Measurements from ENCODE around the gene SPEF2.

Gene SPEF2

DNA sequence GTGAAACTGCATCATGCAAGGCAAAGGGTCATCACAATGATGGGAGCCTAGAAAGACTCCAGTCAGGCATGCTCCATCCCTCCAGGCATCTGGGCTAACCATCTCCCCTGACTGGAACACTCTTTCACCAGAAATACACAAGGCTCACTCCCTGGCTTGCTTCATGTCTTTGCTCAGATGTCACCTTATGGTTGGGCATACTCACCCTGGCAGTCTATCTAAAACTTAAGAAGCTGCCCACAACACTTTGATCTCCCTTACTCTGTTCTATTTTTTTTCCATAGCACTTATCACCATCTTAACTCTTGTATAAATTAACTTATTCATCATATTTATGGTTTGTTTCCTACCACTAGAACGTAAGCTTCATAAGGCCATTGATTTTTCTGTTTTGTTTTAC, 90.0 kb downstream of the SPEF2 start:
- H3K27ac ChIP-seq, result no peak overlapping the region
- no peak for DNase-seq
- TF ChIP-seq, protein P1, sequence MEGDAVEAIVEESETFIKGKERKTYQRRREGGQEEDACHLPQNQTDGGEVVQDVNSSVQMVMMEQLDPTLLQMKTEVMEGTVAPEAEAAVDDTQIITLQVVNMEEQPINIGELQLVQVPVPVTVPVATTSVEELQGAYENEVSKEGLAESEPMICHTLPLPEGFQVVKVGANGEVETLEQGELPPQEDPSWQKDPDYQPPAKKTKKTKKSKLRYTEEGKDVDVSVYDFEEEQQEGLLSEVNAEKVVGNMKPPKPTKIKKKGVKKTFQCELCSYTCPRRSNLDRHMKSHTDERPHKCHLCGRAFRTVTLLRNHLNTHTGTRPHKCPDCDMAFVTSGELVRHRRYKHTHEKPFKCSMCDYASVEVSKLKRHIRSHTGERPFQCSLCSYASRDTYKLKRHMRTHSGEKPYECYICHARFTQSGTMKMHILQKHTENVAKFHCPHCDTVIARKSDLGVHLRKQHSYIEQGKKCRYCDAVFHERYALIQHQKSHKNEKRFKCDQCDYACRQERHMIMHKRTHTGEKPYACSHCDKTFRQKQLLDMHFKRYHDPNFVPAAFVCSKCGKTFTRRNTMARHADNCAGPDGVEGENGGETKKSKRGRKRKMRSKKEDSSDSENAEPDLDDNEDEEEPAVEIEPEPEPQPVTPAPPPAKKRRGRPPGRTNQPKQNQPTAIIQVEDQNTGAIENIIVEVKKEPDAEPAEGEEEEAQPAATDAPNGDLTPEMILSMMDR (IDR thresholded peaks at IDR 0.05; ENCODE audit: low read depth, low read length), result no peak
- no peaks in the 10 kb centered on the region for H3K36me3 ChIP-seq
- peaks cover 39% of the 10 kb centered on the region for H3K27me3 ChIP-seq (ENCODE audit: insufficient read depth, low read depth, severe bottlenecking)
- no peaks in the 10 kb centered on the region for H3K9me3 ChIP-seq (ENCODE audit: severe bottlenecking)
- no peak overlapping the region for H3K4me3 ChIP-seq (ENCODE audit: low read depth, low read length)

DNA sequence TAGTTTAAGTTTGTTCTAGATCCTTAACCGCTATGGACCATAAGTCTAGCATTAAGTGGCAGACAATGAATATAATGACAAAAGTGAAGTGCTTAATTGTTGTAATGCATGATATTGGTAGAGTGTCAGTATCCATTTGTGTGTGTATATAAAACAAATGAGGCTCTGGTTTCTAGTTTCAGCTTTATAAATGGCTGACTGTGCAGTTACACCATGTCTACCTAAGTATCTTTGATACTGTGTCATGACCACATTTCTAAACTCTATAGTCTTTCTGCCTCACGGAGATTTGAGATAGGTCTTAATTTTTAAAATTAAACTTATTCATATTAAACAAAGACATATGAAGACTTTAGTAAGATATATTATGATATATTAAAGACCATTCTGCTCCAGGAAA, 92.0 kb downstream of the SPEF2 start:
- TF ChIP-seq, protein P1 (IDR thresholded peaks at IDR 0.05; ENCODE audit: low read depth, low read length), result no peak
- Histone ChIP-seq H3K27ac (no peak overlapping the region), H3K27me3 (ENCODE audit: insufficient read depth, low read depth, severe bottlenecking) (peaks cover 33% of the 10 kb centered on the region), H3K4me3 (ENCODE audit: low read depth, low read length) (no peak overlapping the region), H3K36me3 (no peaks in the 10 kb centered on the region), H3K9me3 (ENCODE audit: severe bottlenecking) (no peaks in the 10 kb centered on the region)
- no peak for DNase-seq

GRCh38 chr5:35717718-35718117, 100.1 kb downstream of the SPEF2 start:
- Histone ChIP-seq H3K27me3 (ENCODE audit: insufficient read depth, low read depth, severe bottlenecking) (peaks cover 39% of the 10 kb centered on the region), H3K36me3 (no peaks in the 10 kb centered on the region), H3K27ac (no peak overlapping the region), H3K4me3 (ENCODE audit: low read depth, low read length) (no peak overlapping the region), H3K9me3 (ENCODE audit: severe bottlenecking) (peaks cover under 1% of the 10 kb centered on the region)
- DNase-seq, result no peak
- TF ChIP-seq, protein P1 (IDR thresholded peaks at IDR 0.05; ENCODE audit: low read depth, low read length), result no peak

DNA sequence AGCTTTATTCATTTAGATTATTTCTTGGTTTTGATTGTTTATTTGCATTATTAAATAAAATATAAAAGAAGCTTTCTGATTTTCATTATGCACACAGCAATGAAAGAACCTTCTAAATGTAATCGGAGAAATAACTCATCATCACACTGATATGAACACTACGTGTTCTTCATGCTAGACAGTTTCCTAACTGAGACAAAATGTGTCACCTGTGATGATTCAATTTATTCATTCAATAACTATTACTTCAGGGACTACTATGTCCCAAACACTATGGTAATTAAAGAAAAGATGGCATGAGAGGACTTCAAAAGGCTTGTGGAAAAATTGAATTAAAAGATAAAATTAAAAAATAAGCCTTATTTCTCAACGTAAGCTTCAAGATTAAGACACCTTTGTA, 118.1 kb downstream of the SPEF2 start:
- H3K9me3 ChIP-seq (ENCODE audit: severe bottlenecking), result no peaks in the 10 kb centered on the region
- TF ChIP-seq, protein P1 (IDR thresholded peaks at IDR 0.05; ENCODE audit: low read depth, low read length), result no peak
- DNase-seq, result no peak

DNA sequence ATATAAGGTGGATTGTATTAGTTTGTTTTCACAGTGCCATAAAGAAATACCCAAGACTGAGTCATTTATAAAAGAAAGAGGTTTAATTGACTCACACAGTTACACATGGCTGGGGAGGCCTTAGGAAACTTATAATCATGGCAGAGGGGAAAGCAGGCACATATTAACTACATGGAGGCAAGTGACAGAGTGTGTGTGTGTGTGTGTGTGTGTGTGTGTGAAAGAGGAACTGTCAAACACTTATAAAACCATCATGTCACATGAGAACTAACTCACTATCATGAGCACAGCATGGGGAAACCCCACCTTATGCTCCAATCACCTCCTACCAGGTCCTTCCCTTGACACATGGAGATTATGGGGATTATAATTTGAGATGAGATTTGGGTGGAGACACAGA, 118.6 kb downstream of the SPEF2 start:
- Histone ChIP-seq H3K36me3 (no peaks in the 10 kb centered on the region), H3K27ac (no peak overlapping the region), H3K4me3 (ENCODE audit: low read depth, low read length) (no peak overlapping the region), H3K27me3 (ENCODE audit: insufficient read depth, low read depth, severe bottlenecking) (peaks cover 49% of the 10 kb centered on the region), H3K9me3 (ENCODE audit: severe bottlenecking) (no peaks in the 10 kb centered on the region)
- TF ChIP-seq, protein P1 (IDR thresholded peaks at IDR 0.05; ENCODE audit: low read depth, low read length), result no peak
- DNase-seq, result no peak

More for the DNA sequence above, 118.1 kb downstream of the SPEF2 start:
- Histone ChIP-seq H3K27ac (no peak overlapping the region), H3K36me3 (no peaks in the 10 kb centered on the region), H3K4me3 (ENCODE audit: low read depth, low read length) (no peak overlapping the region), H3K27me3 (ENCODE audit: insufficient read depth, low read depth, severe bottlenecking) (peaks cover 52% of the 10 kb centered on the region)

DNA sequence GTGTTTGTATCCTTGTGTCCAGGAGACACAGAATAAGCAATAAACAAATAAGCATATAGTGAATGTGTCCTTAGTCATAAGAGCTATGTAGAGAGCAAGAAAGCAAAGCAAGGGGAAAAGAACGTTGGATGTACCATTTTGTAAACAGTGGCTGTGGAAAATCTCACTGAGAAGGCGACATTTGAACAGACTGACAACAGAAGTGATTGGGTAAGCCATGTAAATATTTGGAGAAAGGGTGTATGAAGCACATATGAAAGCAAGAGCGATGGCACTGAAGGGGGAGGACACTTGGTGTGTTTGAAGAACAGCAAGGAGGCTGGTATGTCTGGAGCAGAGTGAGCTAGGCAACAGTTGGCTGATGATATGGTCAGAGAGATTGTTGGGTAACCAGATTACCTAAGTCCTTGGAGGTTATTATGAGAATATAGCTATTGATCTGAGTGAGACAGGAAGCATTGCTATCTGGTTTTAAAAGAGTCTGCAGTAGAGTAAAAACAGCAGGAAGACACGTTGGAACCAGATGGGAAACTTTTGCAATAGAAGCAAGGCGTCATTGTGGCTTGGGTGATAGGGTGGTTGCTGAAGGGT, 123.6 kb downstream of the SPEF2 start:
- Histone ChIP-seq H3K27me3 (ENCODE audit: insufficient read depth, low read depth, severe bottlenecking) (peaks cover 48% of the 10 kb centered on the region), H3K9me3 (ENCODE audit: severe bottlenecking) (no peaks in the 10 kb centered on the region), H3K36me3 (no peaks in the 10 kb centered on the region), H3K4me3 (ENCODE audit: low read depth, low read length) (no peak overlapping the region), H3K27ac (no peak overlapping the region)
- no peak for DNase-seq
- TF ChIP-seq, protein P1 (IDR thresholded peaks at IDR 0.05; ENCODE audit: low read depth, low read length), result no peak

All from WERI-Rb-1 (cell line).